ENCODE results near the gene RASAL3. TPM values are rescaled to one million over a fixed set of nuclear protein-coding genes. Genes with fewer than 3 reads are reported as not detected.

RASAL3 gene
- total and polyA plus RNA-seq, 2 of the 8 experiments (the other 6 are each of a cell fraction or from before 2014, with no cell fraction given) = 0.19 to 0.63 TPM

- TF ChIP-seq, protein P1, sequence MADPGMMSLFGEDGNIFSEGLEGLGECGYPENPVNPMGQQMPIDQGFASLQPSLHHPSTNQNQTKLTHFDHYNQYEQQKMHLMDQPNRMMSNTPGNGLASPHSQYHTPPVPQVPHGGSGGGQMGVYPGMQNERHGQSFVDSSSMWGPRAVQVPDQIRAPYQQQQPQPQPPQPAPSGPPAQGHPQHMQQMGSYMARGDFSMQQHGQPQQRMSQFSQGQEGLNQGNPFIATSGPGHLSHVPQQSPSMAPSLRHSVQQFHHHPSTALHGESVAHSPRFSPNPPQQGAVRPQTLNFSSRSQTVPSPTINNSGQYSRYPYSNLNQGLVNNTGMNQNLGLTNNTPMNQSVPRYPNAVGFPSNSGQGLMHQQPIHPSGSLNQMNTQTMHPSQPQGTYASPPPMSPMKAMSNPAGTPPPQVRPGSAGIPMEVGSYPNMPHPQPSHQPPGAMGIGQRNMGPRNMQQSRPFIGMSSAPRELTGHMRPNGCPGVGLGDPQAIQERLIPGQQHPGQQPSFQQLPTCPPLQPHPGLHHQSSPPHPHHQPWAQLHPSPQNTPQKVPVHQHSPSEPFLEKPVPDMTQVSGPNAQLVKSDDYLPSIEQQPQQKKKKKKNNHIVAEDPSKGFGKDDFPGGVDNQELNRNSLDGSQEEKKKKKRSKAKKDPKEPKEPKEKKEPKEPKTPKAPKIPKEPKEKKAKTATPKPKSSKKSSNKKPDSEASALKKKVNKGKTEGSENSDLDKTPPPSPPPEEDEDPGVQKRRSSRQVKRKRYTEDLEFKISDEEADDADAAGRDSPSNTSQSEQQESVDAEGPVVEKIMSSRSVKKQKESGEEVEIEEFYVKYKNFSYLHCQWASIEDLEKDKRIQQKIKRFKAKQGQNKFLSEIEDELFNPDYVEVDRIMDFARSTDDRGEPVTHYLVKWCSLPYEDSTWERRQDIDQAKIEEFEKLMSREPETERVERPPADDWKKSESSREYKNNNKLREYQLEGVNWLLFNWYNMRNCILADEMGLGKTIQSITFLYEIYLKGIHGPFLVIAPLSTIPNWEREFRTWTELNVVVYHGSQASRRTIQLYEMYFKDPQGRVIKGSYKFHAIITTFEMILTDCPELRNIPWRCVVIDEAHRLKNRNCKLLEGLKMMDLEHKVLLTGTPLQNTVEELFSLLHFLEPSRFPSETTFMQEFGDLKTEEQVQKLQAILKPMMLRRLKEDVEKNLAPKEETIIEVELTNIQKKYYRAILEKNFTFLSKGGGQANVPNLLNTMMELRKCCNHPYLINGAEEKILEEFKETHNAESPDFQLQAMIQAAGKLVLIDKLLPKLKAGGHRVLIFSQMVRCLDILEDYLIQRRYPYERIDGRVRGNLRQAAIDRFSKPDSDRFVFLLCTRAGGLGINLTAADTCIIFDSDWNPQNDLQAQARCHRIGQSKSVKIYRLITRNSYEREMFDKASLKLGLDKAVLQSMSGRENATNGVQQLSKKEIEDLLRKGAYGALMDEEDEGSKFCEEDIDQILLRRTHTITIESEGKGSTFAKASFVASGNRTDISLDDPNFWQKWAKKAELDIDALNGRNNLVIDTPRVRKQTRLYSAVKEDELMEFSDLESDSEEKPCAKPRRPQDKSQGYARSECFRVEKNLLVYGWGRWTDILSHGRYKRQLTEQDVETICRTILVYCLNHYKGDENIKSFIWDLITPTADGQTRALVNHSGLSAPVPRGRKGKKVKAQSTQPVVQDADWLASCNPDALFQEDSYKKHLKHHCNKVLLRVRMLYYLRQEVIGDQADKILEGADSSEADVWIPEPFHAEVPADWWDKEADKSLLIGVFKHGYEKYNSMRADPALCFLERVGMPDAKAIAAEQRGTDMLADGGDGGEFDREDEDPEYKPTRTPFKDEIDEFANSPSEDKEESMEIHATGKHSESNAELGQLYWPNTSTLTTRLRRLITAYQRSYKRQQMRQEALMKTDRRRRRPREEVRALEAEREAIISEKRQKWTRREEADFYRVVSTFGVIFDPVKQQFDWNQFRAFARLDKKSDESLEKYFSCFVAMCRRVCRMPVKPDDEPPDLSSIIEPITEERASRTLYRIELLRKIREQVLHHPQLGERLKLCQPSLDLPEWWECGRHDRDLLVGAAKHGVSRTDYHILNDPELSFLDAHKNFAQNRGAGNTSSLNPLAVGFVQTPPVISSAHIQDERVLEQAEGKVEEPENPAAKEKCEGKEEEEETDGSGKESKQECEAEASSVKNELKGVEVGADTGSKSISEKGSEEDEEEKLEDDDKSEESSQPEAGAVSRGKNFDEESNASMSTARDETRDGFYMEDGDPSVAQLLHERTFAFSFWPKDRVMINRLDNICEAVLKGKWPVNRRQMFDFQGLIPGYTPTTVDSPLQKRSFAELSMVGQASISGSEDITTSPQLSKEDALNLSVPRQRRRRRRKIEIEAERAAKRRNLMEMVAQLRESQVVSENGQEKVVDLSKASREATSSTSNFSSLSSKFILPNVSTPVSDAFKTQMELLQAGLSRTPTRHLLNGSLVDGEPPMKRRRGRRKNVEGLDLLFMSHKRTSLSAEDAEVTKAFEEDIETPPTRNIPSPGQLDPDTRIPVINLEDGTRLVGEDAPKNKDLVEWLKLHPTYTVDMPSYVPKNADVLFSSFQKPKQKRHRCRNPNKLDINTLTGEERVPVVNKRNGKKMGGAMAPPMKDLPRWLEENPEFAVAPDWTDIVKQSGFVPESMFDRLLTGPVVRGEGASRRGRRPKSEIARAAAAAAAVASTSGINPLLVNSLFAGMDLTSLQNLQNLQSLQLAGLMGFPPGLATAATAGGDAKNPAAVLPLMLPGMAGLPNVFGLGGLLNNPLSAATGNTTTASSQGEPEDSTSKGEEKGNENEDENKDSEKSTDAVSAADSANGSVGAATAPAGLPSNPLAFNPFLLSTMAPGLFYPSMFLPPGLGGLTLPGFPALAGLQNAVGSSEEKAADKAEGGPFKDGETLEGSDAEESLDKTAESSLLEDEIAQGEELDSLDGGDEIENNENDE (IDR thresholded peaks at IDR 0.05; ENCODE audit: insufficient replicate concordance, low read length) = no peak
- TF ChIP-seq SP1 (IDR thresholded peaks at IDR 0.05; ENCODE audit: low read depth, low read length) (no peak), NRF1 (IDR thresholded peaks at IDR 0.05; ENCODE audit: low read depth, low read length) (no peak), KDM4A (IDR thresholded peaks at IDR 0.05; ENCODE audit: low read depth, low read length, severe bottlenecking) (no peak), SIX5 (IDR thresholded peaks at IDR 0.05; ENCODE audit: low read depth, low read length) (no peak), BCL11A (IDR thresholded peaks at IDR 0.05; ENCODE audit: low read depth in 2 of 2, low read length in 2 of 2) (no peak), EGR1 (IDR thresholded peaks at IDR 0.05; ENCODE audit: borderline replicate concordance, low read depth, low read length) (no peak), SRF (IDR thresholded peaks at IDR 0.05; ENCODE audit: low read depth, low read length) (no peak)
- TF ChIP-seq, protein P2, sequence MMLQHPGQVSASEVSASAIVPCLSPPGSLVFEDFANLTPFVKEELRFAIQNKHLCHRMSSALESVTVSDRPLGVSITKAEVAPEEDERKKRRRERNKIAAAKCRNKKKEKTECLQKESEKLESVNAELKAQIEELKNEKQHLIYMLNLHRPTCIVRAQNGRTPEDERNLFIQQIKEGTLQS (IDR thresholded peaks at IDR 0.05; ENCODE audit: insufficient read depth, low read depth, low read length) = no peak
- TF ChIP-seq, protein P3, sequence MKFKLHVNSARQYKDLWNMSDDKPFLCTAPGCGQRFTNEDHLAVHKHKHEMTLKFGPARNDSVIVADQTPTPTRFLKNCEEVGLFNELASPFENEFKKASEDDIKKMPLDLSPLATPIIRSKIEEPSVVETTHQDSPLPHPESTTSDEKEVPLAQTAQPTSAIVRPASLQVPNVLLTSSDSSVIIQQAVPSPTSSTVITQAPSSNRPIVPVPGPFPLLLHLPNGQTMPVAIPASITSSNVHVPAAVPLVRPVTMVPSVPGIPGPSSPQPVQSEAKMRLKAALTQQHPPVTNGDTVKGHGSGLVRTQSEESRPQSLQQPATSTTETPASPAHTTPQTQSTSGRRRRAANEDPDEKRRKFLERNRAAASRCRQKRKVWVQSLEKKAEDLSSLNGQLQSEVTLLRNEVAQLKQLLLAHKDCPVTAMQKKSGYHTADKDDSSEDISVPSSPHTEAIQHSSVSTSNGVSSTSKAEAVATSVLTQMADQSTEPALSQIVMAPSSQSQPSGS (IDR thresholded peaks at IDR 0.05; ENCODE audit: low read length) = no peak
These were observed 27.6 kb downstream of the RASAL3 start (continued) for GRCh38 chr19:15436826-15437110.

All from H1 (cell line).